Spleen (tissue), 7 donors: ENCODE results near the gene CDYL2.

Source experiments
- POLR2AphosphoS5 ChIP-seq, 3 donors: sonication (generic); formaldehyde crosslinking; IDR thresholded peaks; one replicate each; pipeline ENCODE4 v1.5.1; 2017; ENCODE audit warnings: antibody characterized with exemption in 3 of 3
- TF ChIP-seq, protein P1 (sequence below), 11 experiments: fragments of 200-600 bp in 7 of 11; fragments of 450-650 bp in 4 of 11; sonication (generic) in 4 of 11; IDR thresholded peaks in 8 of 11; conservative IDR thresholded peaks in 3 of 11; 1 replicate in 7 of 11; 2 replicates in 4 of 11; pipeline versions ENCODE4 v1.4.0 to v1.8.0; 2016 to 2021; ENCODE audit warnings: antibody characterized with exemption in 11 of 11, inconsistent platforms in 4 of 11, mild to moderate bottlenecking in 1 of 11
- donor health status: DM: no; HTN: no; CAD: no; lungs with moderate emphysema.
- donor health status: DM: no; HTN: no; CAD: no.
- donor health status: DM: no; HTN: no; CAD: no.

- TF ChIP-seq, protein P1, sequence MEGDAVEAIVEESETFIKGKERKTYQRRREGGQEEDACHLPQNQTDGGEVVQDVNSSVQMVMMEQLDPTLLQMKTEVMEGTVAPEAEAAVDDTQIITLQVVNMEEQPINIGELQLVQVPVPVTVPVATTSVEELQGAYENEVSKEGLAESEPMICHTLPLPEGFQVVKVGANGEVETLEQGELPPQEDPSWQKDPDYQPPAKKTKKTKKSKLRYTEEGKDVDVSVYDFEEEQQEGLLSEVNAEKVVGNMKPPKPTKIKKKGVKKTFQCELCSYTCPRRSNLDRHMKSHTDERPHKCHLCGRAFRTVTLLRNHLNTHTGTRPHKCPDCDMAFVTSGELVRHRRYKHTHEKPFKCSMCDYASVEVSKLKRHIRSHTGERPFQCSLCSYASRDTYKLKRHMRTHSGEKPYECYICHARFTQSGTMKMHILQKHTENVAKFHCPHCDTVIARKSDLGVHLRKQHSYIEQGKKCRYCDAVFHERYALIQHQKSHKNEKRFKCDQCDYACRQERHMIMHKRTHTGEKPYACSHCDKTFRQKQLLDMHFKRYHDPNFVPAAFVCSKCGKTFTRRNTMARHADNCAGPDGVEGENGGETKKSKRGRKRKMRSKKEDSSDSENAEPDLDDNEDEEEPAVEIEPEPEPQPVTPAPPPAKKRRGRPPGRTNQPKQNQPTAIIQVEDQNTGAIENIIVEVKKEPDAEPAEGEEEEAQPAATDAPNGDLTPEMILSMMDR (IDR thresholded peaks at IDR 0.05 in 8 of 11, conservative IDR thresholded peaks at IDR 0.05 in 3 of 11), result no peak
- no peak for TF ChIP-seq POLR2AphosphoS5 (IDR thresholded peaks at IDR 0.05)
Measured at GRCh38 chr16:80611930-80612327, 192.5 kb downstream of the CDYL2 start.
